WERI-Rb-1 (cell line): ENCODE data around the gene CHST2.

Experiments used
- DNase-seq: peaks from one replicate; pipeline ENCODE4 v3.0.0-alpha.2; 2020
- H3K27ac ChIP-seq: fragments of 250-450 bp; sonication (Bioruptor Pico); 2 replicates; pipeline ENCODE4 v1.5.1; 2020; ENCODE audit warnings: mild to moderate bottlenecking, moderate library complexity
- H3K27me3 ChIP-seq: fragments of 250-450 bp; sonication (Bioruptor Pico); 2 replicates; pipeline ENCODE4 v1.5.1; 2021; ENCODE audit warnings: mild to moderate bottlenecking, low read depth, moderate library complexity; ENCODE audit not compliant: insufficient read depth, severe bottlenecking
- H3K36me3 ChIP-seq: fragments of 250-450 bp; sonication (Bioruptor Pico); 2 replicates; pipeline ENCODE4 v1.5.1; 2020; ENCODE audit warnings: mild to moderate bottlenecking, moderate library complexity
- H3K4me3 ChIP-seq: 2 replicates; pipeline ENCODE4 v1.5.1; 2011; ENCODE audit warnings: low read depth, mild to moderate bottlenecking, control low read depth, low read length
- H3K9me3 ChIP-seq: fragments of 250-450 bp; sonication (Bioruptor Pico); 2 replicates; pipeline ENCODE4 v1.5.1; 2021; ENCODE audit warnings: mild to moderate bottlenecking, moderate library complexity; ENCODE audit not compliant: severe bottlenecking
- CTCF ChIP-seq: IDR thresholded peaks from 2 replicates; pipeline ENCODE4 v1.5.1; 2011; ENCODE audit warnings: low read depth, mild to moderate bottlenecking, control low read depth, inconsistent platforms, low read length

The CHST2 gene

GRCh38 chr3:143078883-143079282, 40.7 kb upstream of the CHST2 start:
- Histone ChIP-seq H3K9me3 (no peaks in the 10 kb centered on the region), H3K27me3 (no peaks in the 10 kb centered on the region), H3K36me3 (no peaks in the 10 kb centered on the region), H3K27ac (no peak overlapping the region), H3K4me3 (no peak overlapping the region)
- DNase-seq = no peak
- TF ChIP-seq CTCF = no peak

- no peak for TF ChIP-seq CTCF
- no peaks in the 10 kb centered on the region for H3K9me3 ChIP-seq
- H3K36me3 ChIP-seq = no peaks in the 10 kb centered on the region
- H3K27ac ChIP-seq = no peak overlapping the region
- no peak for DNase-seq
- no peaks in the 10 kb centered on the region for H3K27me3 ChIP-seq
- no peak overlapping the region for H3K4me3 ChIP-seq
Measured at GRCh38 chr3:143080196-143080595, 39.4 kb upstream of the CHST2 start.

GRCh38 chr3:143081365-143081764, 38.2 kb upstream of the CHST2 start:
- no peak for TF ChIP-seq CTCF
- no peak for DNase-seq
- no peaks in the 10 kb centered on the region for H3K27me3 ChIP-seq
- H3K36me3 ChIP-seq = no peaks in the 10 kb centered on the region
- H3K9me3 ChIP-seq = no peaks in the 10 kb centered on the region
- H3K4me3 ChIP-seq = no peak overlapping the region
- no peak overlapping the region for H3K27ac ChIP-seq

- H3K9me3 ChIP-seq = no peaks in the 10 kb centered on the region
- no peak for TF ChIP-seq CTCF
- no peak overlapping the region for H3K27ac ChIP-seq
- no peak for DNase-seq
- H3K27me3 ChIP-seq = no peaks in the 10 kb centered on the region
- H3K4me3 ChIP-seq = no peak overlapping the region
- no peaks in the 10 kb centered on the region for H3K36me3 ChIP-seq
Measured at GRCh38 chr3:143081844-143082778, 37.5 kb upstream of the CHST2 start.

GRCh38 chr3:143083781-143084180, 35.8 kb upstream of the CHST2 start:
- Histone ChIP-seq H3K9me3 (no peaks in the 10 kb centered on the region), H3K36me3 (no peaks in the 10 kb centered on the region), H3K4me3 (no peak overlapping the region), H3K27me3 (no peaks in the 10 kb centered on the region), H3K27ac (no peak overlapping the region)
- no peak for TF ChIP-seq CTCF
- no peak for DNase-seq
